H1 (cell line): Measurements from ENCODE around the gene TSPAN6. TPM values are rescaled to one million over a fixed set of nuclear protein-coding genes. Genes with fewer than 3 reads are reported as not detected.
A peak's percentile ranks its signal among the peaks of the same experiment; 100 is the strongest.

Experiments used
- CTCF ChIA-PET: fragments of 300-600 bp; sonication (Branson Sonifier 250); formaldehyde crosslinking; loops from one replicate; lab custom pipeline; 2021; ENCODE audit not compliant: partially characterized antibody; lab: Charles Lee
- POLR2A ChIA-PET: fragments of 300-600 bp; sonication (Branson Sonifier 250); formaldehyde crosslinking; loops from one replicate; lab custom pipeline; 2021; ENCODE audit warnings: inconsistent platforms; ENCODE audit not compliant: partially characterized antibody; lab: Charles Lee
- DNase-seq, 2 experiments: peaks; one replicate each; pipeline versions ENCODE4 v3.0.0 to v3.0.0-alpha.2; 2010 to 2022; ENCODE audit warnings: low spot score in 2 of 2, low read depth in 1 of 2, mixed read lengths in 1 of 2
- FAIRE-seq: peaks from 2 replicates; lab custom pipeline; 2011; peaks lifted over from hg19 to GRCh38; lab: Jason Lieb, UNC
- H2AFZ ChIP-seq: 2 replicates; pipeline ENCODE4 v1.8.1; 2012; ENCODE audit warnings: low read length, inconsistent platforms
- H2AK5ac ChIP-seq: 2 replicates; pipeline ENCODE4 v1.6.1; 2013; ENCODE audit warnings: low read depth, low read length
- H2BK120ac ChIP-seq: replicated peaks from 2 replicates; pipeline ENCODE3; 2013; ENCODE audit warnings: low read depth, low read length, inconsistent platforms
- H2BK12ac ChIP-seq: 2 replicates; pipeline ENCODE4 v1.6.1; 2013; ENCODE audit warnings: low read depth, low read length
- H2BK15ac ChIP-seq: 2 replicates; pipeline ENCODE4 v1.6.1; 2013; ENCODE audit warnings: low read length
- H2BK20ac ChIP-seq: 2 replicates; pipeline ENCODE4 v1.6.1; 2013; ENCODE audit warnings: low read length
- H2BK5ac ChIP-seq: 2 replicates; pipeline ENCODE4 v1.6.1; 2013; ENCODE audit warnings: low read depth, low read length
- H3K14ac ChIP-seq: 2 replicates; pipeline ENCODE4 v1.6.1; 2013; ENCODE audit warnings: inconsistent platforms; ENCODE audit not compliant: insufficient read length
- H3K18ac ChIP-seq: 2 replicates; pipeline ENCODE4 v1.6.1; 2013; ENCODE audit warnings: low read length; ENCODE audit errors: extremely low read depth
- H3K23ac ChIP-seq: 2 replicates; pipeline ENCODE4 v1.6.1; 2013; ENCODE audit warnings: inconsistent platforms; ENCODE audit not compliant: insufficient read length
- H3K23me2 ChIP-seq: 2 replicates; pipeline ENCODE4 v1.6.1; 2013; ENCODE audit warnings: low read depth, low read length
- H3K27ac ChIP-seq: 2 replicates; pipeline ENCODE4 v1.6.1; 2011; ENCODE audit warnings: low read depth, low read length, inconsistent platforms
- H3K27me3 ChIP-seq, 4 experiments: replicated peaks in 1 of 4; 1 replicate in 1 of 4; 2 replicates in 3 of 4; pipeline versions ENCODE4 v1.6.1 to v1.8.1; 2011 to 2013; ENCODE audit warnings: low read length in 3 of 4, mild to moderate bottlenecking in 3 of 4, inconsistent platforms in 2 of 4, mixed read lengths in 2 of 4, moderate library complexity in 1 of 4; ENCODE audit not compliant: control insufficient read depth in 3 of 4, insufficient read depth in 3 of 4; ENCODE audit errors: extremely low read depth in 1 of 4
- H3K36me3 ChIP-seq, 4 experiments: 2 replicates each; pipeline versions ENCODE4 v1.6.1 to v1.8.1; 2011 to 2013; ENCODE audit warnings: mild to moderate bottlenecking in 4 of 4, low read length in 3 of 4, moderate library complexity in 2 of 4, control low read depth in 1 of 4, inconsistent platforms in 1 of 4; ENCODE audit not compliant: insufficient read depth in 4 of 4, control insufficient read depth in 2 of 4
- H3K4ac ChIP-seq: replicated peaks from 2 replicates; pipeline ENCODE3; 2013; ENCODE audit warnings: low read length, low read depth, mixed read lengths, inconsistent platforms; ENCODE audit not compliant: insufficient read length
- H3K4me1 ChIP-seq, 4 experiments: replicated peaks in 1 of 4; 1 replicate in 1 of 4; 2 replicates in 3 of 4; pipeline versions ENCODE4 v1.6.1 to v1.8.1; 2011 to 2013; ENCODE audit warnings: low read length in 3 of 4, inconsistent platforms in 2 of 4, mixed read lengths in 1 of 4; ENCODE audit not compliant: insufficient read depth in 4 of 4, control insufficient read depth in 3 of 4
- H3K4me2 ChIP-seq, 2 experiments: 2 replicates each; pipeline versions ENCODE4 v1.6.1 to v1.8.1; 2011 to 2013; ENCODE audit warnings: low read depth in 2 of 2, low read length in 2 of 2, control low read depth in 1 of 2, inconsistent platforms in 1 of 2, mild to moderate bottlenecking in 1 of 2; ENCODE audit not compliant: insufficient read depth in 1 of 2
- H3K4me3 ChIP-seq, 4 experiments: fragments of 200-600, 300-600 bp in 1 of 4; sonication (generic), shearing (Covaris generic), sonication (Bioruptor Twin) in 1 of 4; 2 replicates each; pipeline versions ENCODE4 v1.5.1 to v1.8.1; 2011 to 2016; ENCODE audit warnings: low read length in 4 of 4, low read depth in 3 of 4, control low read depth in 2 of 4, inconsistent platforms in 2 of 4, mild to moderate bottlenecking in 2 of 4, mixed read lengths in 1 of 4, moderate library complexity in 1 of 4; ENCODE audit not compliant: insufficient read depth in 2 of 4; ENCODE audit errors: extremely low read depth in 1 of 4
- H3K56ac ChIP-seq: replicated peaks from 2 replicates; pipeline ENCODE3; 2013; ENCODE audit warnings: low read depth, mild to moderate bottlenecking, mixed read lengths, low read length, inconsistent platforms; ENCODE audit not compliant: insufficient read length
- H3K79me1 ChIP-seq: 2 replicates; pipeline ENCODE4 v1.6.1; 2013; ENCODE audit warnings: low read depth, low read length, control low read depth
- H3K79me2 ChIP-seq, 2 experiments: 2 replicates each; pipeline versions ENCODE4 v1.6.1 to v1.8.1; 2012 to 2013; ENCODE audit warnings: low read length in 2 of 2, mild to moderate bottlenecking in 2 of 2, inconsistent platforms in 1 of 2; ENCODE audit not compliant: insufficient read depth in 2 of 2, control insufficient read depth in 1 of 2
- H3K9ac ChIP-seq, 4 experiments: replicated peaks in 1 of 4; 1 replicate in 1 of 4; 2 replicates in 3 of 4; pipeline versions ENCODE4 v1.6.1 to v1.8.1; 2011 to 2013; ENCODE audit warnings: low read depth in 3 of 4, low read length in 3 of 4, control low read depth in 2 of 4, mild to moderate bottlenecking in 2 of 4, moderate library complexity in 2 of 4, inconsistent platforms in 1 of 4; ENCODE audit errors: extremely low read depth in 1 of 4
- H3K9me3 ChIP-seq, 2 experiments: 2 replicates each; pipeline versions ENCODE4 v1.6.1 to v1.8.1; 2012 to 2013; ENCODE audit warnings: mild to moderate bottlenecking in 2 of 2, moderate library complexity in 2 of 2, control low read depth in 1 of 2, inconsistent platforms in 1 of 2, low read depth in 1 of 2, low read length in 1 of 2, mixed read lengths in 1 of 2; ENCODE audit not compliant: insufficient read depth in 2 of 2
- H4K20me1 ChIP-seq, 2 experiments: replicated peaks in 1 of 2; 2 replicates each; pipeline versions ENCODE3 to v1.8.1; 2011 to 2013; ENCODE audit warnings: inconsistent platforms in 2 of 2, low read length in 2 of 2, mild to moderate bottlenecking in 1 of 2; ENCODE audit not compliant: insufficient read depth in 2 of 2, control insufficient read depth in 1 of 2
- H4K5ac ChIP-seq: 2 replicates; pipeline ENCODE4 v1.6.1; 2013; ENCODE audit warnings: low read length, low read depth, mixed read lengths, inconsistent platforms; ENCODE audit not compliant: insufficient read length
- H4K8ac ChIP-seq: 2 replicates; pipeline ENCODE4 v1.8.0; 2013; ENCODE audit warnings: mild to moderate bottlenecking, moderate library complexity, low read length, inconsistent platforms; ENCODE audit not compliant: insufficient read depth; ENCODE audit errors: extremely low read depth
- H4K91ac ChIP-seq: replicated peaks from 2 replicates; pipeline ENCODE3; 2013; ENCODE audit warnings: low read length, mixed read lengths, inconsistent platforms; ENCODE audit not compliant: insufficient read length
- EZH2 ChIP-seq: fragments of 200-600 bp; sonication (generic); IDR thresholded peaks from 2 replicates; pipeline ENCODE4 v1.7.1; 2012; ENCODE audit warnings: low read depth, mild to moderate bottlenecking, moderate library complexity, low read length, inconsistent platforms; ENCODE audit not compliant: severe bottlenecking
- FOSL1 ChIP-seq: IDR thresholded peaks from 2 replicates; pipeline ENCODE4 v1.6.1; 2011; ENCODE audit warnings: mild to moderate bottlenecking, low read depth, low read length, moderate library complexity; ENCODE audit not compliant: insufficient read depth
- MAFK ChIP-seq: IDR thresholded peaks from 2 replicates; pipeline ENCODE4 v1.6.1; 2012; ENCODE audit warnings: low read depth, mild to moderate bottlenecking, improper control_type of control experiment, low read length
- POLR2AphosphoS5 ChIP-seq: IDR thresholded peaks from 2 replicates; pipeline ENCODE4 v1.6.1; 2011; ENCODE audit warnings: low read depth, low read length
- SIN3A ChIP-seq, 2 experiments: IDR thresholded peaks in 1 of 2; conservative IDR thresholded peaks in 1 of 2; 2 replicates each; pipeline ENCODE4 v1.6.1; 2011 to 2012; ENCODE audit warnings: low read length in 2 of 2, improper control_type of control experiment in 1 of 2, low read depth in 1 of 2, mild to moderate bottlenecking in 1 of 2
- SIX5 ChIP-seq: IDR thresholded peaks from 2 replicates; pipeline ENCODE4 v1.6.1; 2011; ENCODE audit warnings: mild to moderate bottlenecking, low read depth, low read length
- YY1 ChIP-seq: IDR thresholded peaks from 2 replicates; pipeline ENCODE4 v1.6.1; 2011; ENCODE audit warnings: low read depth, mild to moderate bottlenecking, low read length
- ZNF274 ChIP-seq: IDR thresholded peaks from 2 replicates; pipeline ENCODE4 v1.7.0; 2012; ENCODE audit warnings: low read length, borderline replicate concordance; ENCODE audit errors: extremely low read depth
- WGBS, 2 experiments: shearing (Covaris generic) in 1 of 2; methylation state at CpG; one replicate each; pipeline versions ENCODE4 v1.1.6 to v1.1.7; 2013 to 2015; ENCODE audit warnings: low lambda C conversion rate in 2 of 2, mixed read lengths in 2 of 2, inconsistent platforms in 1 of 2, low coverage in 1 of 2, missing lambda C conversion rate in 1 of 2; ENCODE audit not compliant: insufficient replicate concordance in 2 of 2, insufficient coverage in 1 of 2, insufficient read length in 1 of 2; ENCODE audit errors: extremely low coverage in 1 of 2, missing lambda C conversion rate in 1 of 2; 5-methylcytosine and 5-hydroxymethylcytosine counted together
- polyA plus RNA-seq, 7 experiments: library from polyadenylated mRNA; depleted of rRNA in 3 of 7; stranded (reverse) in 5 of 7; unstranded in 2 of 7; fragments of >200 nt in 5 of 7; fragments of 200-250 nt in 2 of 7; gene quantifications; 1 replicate in 5 of 7; 2 replicates in 1 of 7; 4 replicates in 1 of 7; pipeline versions ENCODE4 v1.2.1 to v1.2.3, GENCODE V29; 2011 to 2013; ENCODE audit warnings: missing spikeins in 2 of 7, mixed read lengths in 2 of 7
- total RNA-seq: library from RNA; stranded (reverse); fragmentation: NEBNext Ultra II Directional; extraction: Animal tissue kit (Norgen Biotek cat#: 25700); gene quantifications from 2 replicates; pipeline ENCODE4 v1.2.1, GENCODE V29; 2021

Gene TSPAN6
- total and polyA plus RNA-seq, 2 of the 8 experiments (the other 6 are each of a cell fraction or from before 2014, with no cell fraction given), result 58.1 to 67.7 TPM

GRCh38 chrX:100593126-100593525 is 43.5 kb downstream of the TSPAN6 start:
- no peak overlapping the region for H3K9ac ChIP-seq
- H3K23ac ChIP-seq, result no peak overlapping the region
- no peaks in the 10 kb centered on the region for H3K23me2 ChIP-seq
- no peak overlapping the region for H4K5ac ChIP-seq
- H3K4ac ChIP-seq, result no peak overlapping the region
- H3K27me3 ChIP-seq, result no peaks in the 10 kb centered on the region
- H3K18ac ChIP-seq, result no peak overlapping the region; the same call in 1 of the 2 replicates
- no peak overlapping the region for H4K8ac ChIP-seq
- no peaks in the 10 kb centered on the region for H3K79me1 ChIP-seq
- H2AFZ ChIP-seq, result no peak overlapping the region
- FAIRE-seq (no peak), DNase-seq (no peak)
- ChIA-PET POLR2A (no interaction called here), CTCF (interaction anchor here (1.1 kb wide), 2 partner anchors 12 to 16 kb away, joined by 3 read pairs; no protein-coding TSS in a partner anchor)
- H3K27ac ChIP-seq, result no peak overlapping the region
- no peak for TF ChIP-seq YY1
- no peak for TF ChIP-seq EZH2
- TF ChIP-seq ZNF274, result no peak
- no peak for TF ChIP-seq SIN3A (conservative IDR thresholded peaks at IDR 0.05 in 1 of 2, IDR thresholded peaks at IDR 0.05 in 1 of 2; ENCODE audit: low read depth in 1 of 2, low read length in 2 of 2)
- TF ChIP-seq FOSL1, result no peak
- no peak for TF ChIP-seq POLR2AphosphoS5
- TF ChIP-seq MAFK, result no peak
- no peak for TF ChIP-seq SIX5
- H4K91ac ChIP-seq, result no peak overlapping the region
- H3K79me2 ChIP-seq, result no peaks in the 10 kb centered on the region
- no peak overlapping the region for H2BK15ac ChIP-seq
- peaks cover 0 to 11% (median 0%) of the 10 kb centered on the region in 4 experiments; a peak in 2 of 7 replicates for H3K4me1 ChIP-seq
- peak overlapping the region; percentile 28 to 35; a peak in 2 of 4 replicates for H3K4me2 ChIP-seq
- H3K14ac ChIP-seq, result no peak overlapping the region
- H2AK5ac ChIP-seq, result no peak overlapping the region
- WGBS, 2 experiments, result 62% methylated on average over 2 of the region's 2 CpGs; no CpG with 5 or more reads in 1 of the 2 experiments
- H3K56ac ChIP-seq, result no peak overlapping the region
- no peak overlapping the region for H2BK12ac ChIP-seq
- H3K4me3 ChIP-seq, result 0 out of 8 replicates have a peak overlapping the region, but pooled peaks of 1 of the 4 experiments have one; percentile 6
- no peak overlapping the region for H2BK20ac ChIP-seq
- H4K20me1 ChIP-seq, result no peaks in the 10 kb centered on the region
- no peaks in the 10 kb centered on the region for H3K9me3 ChIP-seq
- H2BK5ac ChIP-seq, result no peak overlapping the region
- no peak overlapping the region for H2BK120ac ChIP-seq
- H3K36me3 ChIP-seq, result no peaks in the 10 kb centered on the region
